ENCODE measurements around the gene DHRS12. TPM values are rescaled to one million over a fixed set of nuclear protein-coding genes. Genes with fewer than 3 reads are reported as not detected.

DHRS12 gene
- total RNA-seq, 1 experiment from 2014 or later, result 2.6 TPM

DNA sequence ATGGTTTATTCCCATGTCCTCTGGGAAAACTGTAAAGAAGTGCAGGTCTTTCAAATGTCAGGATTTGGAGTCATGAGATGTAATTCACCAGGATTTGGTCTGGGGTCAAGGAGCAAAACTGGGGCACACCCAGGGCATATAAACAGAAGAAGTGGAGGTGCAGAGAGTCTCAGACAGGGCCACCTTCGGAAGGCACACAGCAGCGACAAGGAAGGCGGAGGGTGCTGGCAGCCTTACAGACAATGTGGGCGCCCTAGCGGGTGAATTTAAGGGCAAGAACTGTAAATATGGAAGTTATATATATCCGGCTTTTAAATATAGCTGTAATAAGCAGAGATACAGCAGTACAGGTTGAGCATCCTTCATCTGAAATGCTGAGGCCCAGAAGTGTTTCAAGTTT is 31.2 kb downstream of the DHRS12 start:
- H3K36me3 ChIP-seq (ENCODE audit: low read depth, low read length), result no peaks in the 10 kb centered on the region
- H3K4me2 ChIP-seq (ENCODE audit: low read length), result no peak overlapping the region
- DNase-seq (no peak), ATAC-seq (no peak)
- no peaks in the 10 kb centered on the region for H3K79me2 ChIP-seq (ENCODE audit: low read length)
- no peaks in the 10 kb centered on the region for H3K4me1 ChIP-seq (ENCODE audit: insufficient read depth, low read length)
- intact Hi-C loops (cut with micrococcal nuclease), result no loop called here
- H3K4me3 ChIP-seq (ENCODE audit: low read length), result no peak overlapping the region
- H3K9me2 ChIP-seq (replicated peaks; ENCODE audit: low read length), result no peaks in the 10 kb centered on the region
- no peak overlapping the region for H2AFZ ChIP-seq (ENCODE audit: low read length)
- H3K9me3 ChIP-seq (ENCODE audit: low read length), result no peaks in the 10 kb centered on the region
- POLR2A ChIA-PET (ENCODE audit: unreplicated experiment), result no interaction called here
- H3K27me3 ChIP-seq (ENCODE audit: low read length), result no peaks in the 10 kb centered on the region
- BruUV-seq (replicated peaks), result no TSS peak
- CTCF ChIA-PET, result no interaction called here
- H3K9ac ChIP-seq (ENCODE audit: low read length), result no peak overlapping the region
- no peak overlapping the region for H3K27ac ChIP-seq (ENCODE audit: low read length)
- H3F3A ChIP-seq (ENCODE audit: low read length, unreplicated experiment), result no peaks in the 10 kb centered on the region
- TF ChIP-seq EZH2phosphoT487 (IDR thresholded peaks at IDR 0.05; ENCODE audit: borderline replicate concordance, low read length), result no peak
- TF ChIP-seq, protein P1, sequence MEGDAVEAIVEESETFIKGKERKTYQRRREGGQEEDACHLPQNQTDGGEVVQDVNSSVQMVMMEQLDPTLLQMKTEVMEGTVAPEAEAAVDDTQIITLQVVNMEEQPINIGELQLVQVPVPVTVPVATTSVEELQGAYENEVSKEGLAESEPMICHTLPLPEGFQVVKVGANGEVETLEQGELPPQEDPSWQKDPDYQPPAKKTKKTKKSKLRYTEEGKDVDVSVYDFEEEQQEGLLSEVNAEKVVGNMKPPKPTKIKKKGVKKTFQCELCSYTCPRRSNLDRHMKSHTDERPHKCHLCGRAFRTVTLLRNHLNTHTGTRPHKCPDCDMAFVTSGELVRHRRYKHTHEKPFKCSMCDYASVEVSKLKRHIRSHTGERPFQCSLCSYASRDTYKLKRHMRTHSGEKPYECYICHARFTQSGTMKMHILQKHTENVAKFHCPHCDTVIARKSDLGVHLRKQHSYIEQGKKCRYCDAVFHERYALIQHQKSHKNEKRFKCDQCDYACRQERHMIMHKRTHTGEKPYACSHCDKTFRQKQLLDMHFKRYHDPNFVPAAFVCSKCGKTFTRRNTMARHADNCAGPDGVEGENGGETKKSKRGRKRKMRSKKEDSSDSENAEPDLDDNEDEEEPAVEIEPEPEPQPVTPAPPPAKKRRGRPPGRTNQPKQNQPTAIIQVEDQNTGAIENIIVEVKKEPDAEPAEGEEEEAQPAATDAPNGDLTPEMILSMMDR (conservative IDR thresholded peaks at IDR 0.05; ENCODE audit: low read depth, low read length), result no peak
- no peak for TF ChIP-seq EZH2 (IDR thresholded peaks at IDR 0.05; ENCODE audit: low read length, unreplicated experiment)
- no peaks in the 10 kb centered on the region for H4K20me1 ChIP-seq (ENCODE audit: low read length)

DNA sequence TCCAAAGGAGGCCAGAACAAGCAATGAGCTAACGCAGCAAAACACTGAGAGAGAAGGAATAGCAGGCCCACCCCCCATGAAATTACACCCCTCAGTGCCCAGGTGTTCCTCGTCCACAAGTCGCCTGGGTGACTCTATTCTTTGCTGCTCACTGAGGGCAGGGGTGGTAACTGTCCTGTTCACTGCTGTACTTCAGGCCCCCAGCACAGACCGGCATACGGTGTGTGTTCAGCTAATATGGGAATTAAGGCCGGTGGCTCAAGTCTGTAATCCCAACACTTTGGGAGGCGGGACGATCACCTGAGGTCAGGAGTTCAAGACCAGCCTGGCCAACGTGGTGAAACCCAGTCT is 31.9 kb downstream of the DHRS12 start:
- Histone ChIP-seq H2AFZ (ENCODE audit: low read length) (no peak overlapping the region), H3K27me3 (ENCODE audit: low read length) (no peaks in the 10 kb centered on the region), H3F3A (ENCODE audit: low read length, unreplicated experiment) (no peaks in the 10 kb centered on the region), H4K20me1 (ENCODE audit: low read length) (no peaks in the 10 kb centered on the region), H3K36me3 (ENCODE audit: low read depth, low read length) (no peaks in the 10 kb centered on the region), H3K4me3 (ENCODE audit: low read length) (no peak overlapping the region), H3K4me1 (ENCODE audit: insufficient read depth, low read length) (no peaks in the 10 kb centered on the region), H3K27ac (ENCODE audit: low read length) (no peak overlapping the region), H3K79me2 (ENCODE audit: low read length) (no peaks in the 10 kb centered on the region), H3K9ac (ENCODE audit: low read length) (no peak overlapping the region), H3K9me3 (ENCODE audit: low read length) (no peaks in the 10 kb centered on the region), H3K9me2 (replicated peaks; ENCODE audit: low read length) (no peaks in the 10 kb centered on the region), H3K4me2 (ENCODE audit: low read length) (no peak overlapping the region)
- ATAC-seq (no peak), DNase-seq (no peak)
- intact Hi-C loops (cut with micrococcal nuclease), result no loop called here
- CTCF ChIA-PET, result no interaction called here
- POLR2A ChIA-PET (ENCODE audit: unreplicated experiment), result no interaction called here
- no peak for TF ChIP-seq EZH2phosphoT487 (IDR thresholded peaks at IDR 0.05; ENCODE audit: borderline replicate concordance, low read length)
- TF ChIP-seq, protein P1 (conservative IDR thresholded peaks at IDR 0.05; ENCODE audit: low read depth, low read length), result no peak
- BruUV-seq (replicated peaks), result no TSS peak

DNA sequence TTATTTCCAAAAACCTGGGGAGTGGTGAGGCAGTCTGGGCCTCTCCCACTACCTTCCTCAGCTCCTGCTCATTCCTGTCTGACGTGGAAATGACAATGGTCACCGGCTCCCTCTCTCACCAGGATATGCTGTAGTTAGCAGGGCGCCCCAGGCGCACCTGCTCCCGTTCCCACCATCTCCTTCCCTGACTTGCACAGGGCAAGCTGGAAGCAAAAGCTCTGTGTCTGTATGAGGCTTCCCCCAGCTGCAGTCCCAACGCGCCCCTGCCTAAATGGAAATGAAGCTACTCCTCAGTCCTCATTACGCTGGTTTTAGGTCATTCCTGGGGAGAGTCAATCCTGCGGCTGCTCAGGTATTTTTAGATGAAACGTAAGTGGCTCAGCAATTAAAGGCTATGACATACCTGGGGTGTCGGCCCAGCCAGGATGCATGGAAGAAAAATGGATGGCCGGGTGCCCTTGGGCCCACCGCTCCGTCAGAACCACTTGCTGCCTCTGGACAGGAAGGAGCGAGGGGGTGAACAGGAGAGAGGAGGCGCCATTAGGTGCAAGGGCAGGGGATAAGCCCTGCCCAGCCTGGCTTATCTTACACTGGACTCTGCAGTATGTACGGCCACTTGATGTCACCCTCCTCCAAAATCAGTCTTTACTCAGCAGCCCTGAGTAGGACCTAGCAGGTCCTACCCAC is 32.4 kb downstream of the DHRS12 start:
- TF ChIP-seq EZH2 (IDR thresholded peaks at IDR 0.05; ENCODE audit: low read length, unreplicated experiment) (no peak), EZH2phosphoT487 (IDR thresholded peaks at IDR 0.05; ENCODE audit: borderline replicate concordance, low read length) (no peak)
- TF ChIP-seq, protein P1 (conservative IDR thresholded peaks at IDR 0.05; ENCODE audit: low read depth, low read length), result no peak
- POLR2A ChIA-PET (ENCODE audit: unreplicated experiment), result no interaction called here
- Histone ChIP-seq H3K4me3 (ENCODE audit: low read length) (no peak overlapping the region), H4K20me1 (ENCODE audit: low read length) (no peaks in the 10 kb centered on the region), H3K9me2 (replicated peaks; ENCODE audit: low read length) (no peaks in the 10 kb centered on the region), H3K36me3 (ENCODE audit: low read depth, low read length) (no peaks in the 10 kb centered on the region), H3K27me3 (ENCODE audit: low read length) (no peaks in the 10 kb centered on the region), H2AFZ (ENCODE audit: low read length) (no peak overlapping the region), H3K79me2 (ENCODE audit: low read length) (no peaks in the 10 kb centered on the region), H3K9me3 (ENCODE audit: low read length) (no peaks in the 10 kb centered on the region), H3K4me2 (ENCODE audit: low read length) (no peak overlapping the region), H3K9ac (ENCODE audit: low read length) (no peak overlapping the region), H3F3A (ENCODE audit: low read length, unreplicated experiment) (no peaks in the 10 kb centered on the region), H3K27ac (ENCODE audit: low read length) (no peak overlapping the region), H3K4me1 (ENCODE audit: insufficient read depth, low read length) (no peaks in the 10 kb centered on the region)
- no TSS peak for BruUV-seq (replicated peaks)
- CTCF ChIA-PET, result no interaction called here
- DNase-seq (no peak), ATAC-seq (no peak; the same call in 1 of the 2 replicates)
- intact Hi-C loops (cut with micrococcal nuclease), result no loop called here
